Calu3 (cell line): ENCODE measurements around the gene DENND11. TPM values are rescaled to one million over a fixed set of nuclear protein-coding genes. Genes with fewer than 3 reads are reported as not detected.

ENCODE experiments used
- BruUV-seq: library from RNA; stranded (reverse); fragments of 400-500 nt; replicated peaks from 2 replicates; lab custom pipeline; 2021; lab: Mats Ljungman, UMichigan
- CTCF ChIA-PET: fragments of 300-600 bp; sonication (Branson Sonifier 250); formaldehyde crosslinking; loops from one replicate; lab custom pipeline; 2022; ENCODE audit warnings: antibody characterized with exemption; lab: Charles Lee
- DNase-seq: peaks from one replicate; pipeline ENCODE4 v3.0.0; 2022
- H3K27ac Mint-ChIP-seq: one replicate; pipeline ENCODE4 v1.8.0; 2022; ENCODE audit warnings: mixed read lengths; ENCODE audit not compliant: unreplicated experiment
- H3K27me3 Mint-ChIP-seq: one replicate; pipeline ENCODE4 v1.8.0; 2022; ENCODE audit warnings: mixed read lengths; ENCODE audit not compliant: unreplicated experiment
- H3K36me3 Mint-ChIP-seq: one replicate; pipeline ENCODE4 v1.8.0; 2022; ENCODE audit warnings: mild to moderate bottlenecking, moderate library complexity, mixed read lengths; ENCODE audit not compliant: insufficient read depth, unreplicated experiment
- H3K4me1 Mint-ChIP-seq: one replicate; pipeline ENCODE4 v1.8.0; 2022; ENCODE audit warnings: mild to moderate bottlenecking, low read depth, mixed read lengths; ENCODE audit not compliant: unreplicated experiment
- H3K4me3 Mint-ChIP-seq: one replicate; pipeline ENCODE4 v1.8.0; 2022; ENCODE audit warnings: mild to moderate bottlenecking, low read depth, moderate library complexity, mixed read lengths; ENCODE audit not compliant: unreplicated experiment
- H3K9me3 Mint-ChIP-seq: one replicate; pipeline ENCODE4 v1.8.0; 2022; ENCODE audit warnings: low read depth, mixed read lengths; ENCODE audit not compliant: unreplicated experiment
- CTCF ChIP-seq: fragments of 200-600 bp; IDR thresholded peaks from one replicate; pipeline ENCODE4 v1.8.0; 2022; ENCODE audit warnings: antibody characterized with exemption; ENCODE audit not compliant: unreplicated experiment
- intact Hi-C: fragments of 100-400 bp; cut with micrococcal nuclease; formaldehyde crosslinking; loops from one replicate; pipeline ENCODE4 v1.10.0; 2022; ENCODE audit not compliant: unreplicated experiment
- total RNA-seq: library from RNA; stranded (reverse); gene quantifications from 2 replicates; pipeline ENCODE4 v1.2.3, GENCODE V29; 2022

DENND11 gene
- total RNA-seq, 1 experiment from 2014 or later = 26.5 TPM

DNA sequence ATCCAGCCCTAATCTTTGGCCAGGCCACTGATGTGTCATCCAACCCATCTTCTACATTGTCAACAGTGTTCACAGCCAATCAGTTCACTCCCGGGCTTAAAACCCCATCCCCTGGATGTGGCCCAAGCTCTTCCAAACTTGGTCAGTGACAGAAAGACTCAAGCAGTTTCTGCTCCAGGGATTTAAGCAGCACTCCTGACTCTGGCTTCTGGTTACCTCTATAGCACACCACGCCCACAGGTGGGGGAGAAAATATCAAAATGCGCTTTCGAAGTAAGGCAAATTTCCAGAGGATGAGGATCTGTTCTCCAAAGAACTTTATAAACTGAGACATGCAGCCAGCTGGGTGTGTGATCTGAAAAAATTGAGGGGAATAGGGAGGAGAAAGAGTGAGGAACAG is 35.9 kb downstream of the DENND11 start:
- Mint-ChIP-seq H3K36me3 (peaks cover 5% of the 10 kb centered on the region), H3K4me1 (no peaks in the 10 kb centered on the region), H3K27ac (no peak overlapping the region), H3K27me3 (no peaks in the 10 kb centered on the region), H3K9me3 (no peaks in the 10 kb centered on the region), H3K4me3 (no peak overlapping the region)
- intact Hi-C loops = no loop called here
- no peak for TF ChIP-seq CTCF
- no peak for DNase-seq
- CTCF ChIA-PET = no interaction called here
- BruUV-seq = no TSS peak

DNA sequence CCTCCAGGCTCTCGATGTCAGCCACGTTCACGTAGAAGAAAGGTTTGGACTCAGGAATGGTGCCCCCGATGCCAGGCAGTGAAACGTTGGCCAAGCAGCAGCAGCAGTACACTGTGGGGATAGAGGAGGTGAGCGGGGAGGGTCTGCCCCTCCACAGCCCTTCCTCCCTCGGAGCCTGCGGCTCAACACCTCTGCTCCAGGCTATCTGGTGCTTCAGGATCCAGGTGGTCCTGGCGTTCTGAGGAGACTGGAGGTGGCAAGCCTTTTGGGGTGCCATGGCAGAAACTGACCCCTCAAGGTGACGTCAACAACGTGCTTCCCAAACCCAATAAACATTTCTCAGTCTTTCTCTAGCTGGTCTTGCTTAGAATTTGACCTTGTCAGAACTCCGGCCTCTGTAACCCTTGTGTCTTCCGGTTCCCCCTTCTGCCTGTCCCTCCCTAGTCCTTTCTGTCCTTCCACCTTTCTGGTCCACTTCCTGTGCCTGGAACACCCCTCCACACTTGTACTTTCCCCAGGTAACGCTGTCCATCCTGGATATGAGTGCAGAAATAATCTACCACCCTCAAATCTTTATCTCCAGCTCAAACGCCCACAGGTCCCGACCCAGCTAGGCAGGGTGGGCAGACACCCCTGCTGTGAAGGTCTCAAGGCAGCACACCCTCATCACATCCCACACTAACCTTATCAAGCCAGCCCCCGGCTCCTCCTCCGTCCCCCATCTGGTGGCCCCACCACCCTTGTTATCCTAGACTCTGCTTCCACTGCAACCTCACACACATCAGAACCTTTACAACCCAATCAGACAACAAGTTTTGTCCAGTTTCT is 36.5 kb downstream of the DENND11 start:
- no peak for TF ChIP-seq CTCF
- BruUV-seq = no TSS peak
- peaks cover 5% of the 10 kb centered on the region for H3K36me3 Mint-ChIP-seq
- H3K4me3 Mint-ChIP-seq = no peak overlapping the region
- no peak for DNase-seq
- H3K27me3 Mint-ChIP-seq = no peaks in the 10 kb centered on the region
- no peak overlapping the region for H3K27ac Mint-ChIP-seq
- intact Hi-C loops = no loop called here
- no peaks in the 10 kb centered on the region for H3K4me1 Mint-ChIP-seq
- H3K9me3 Mint-ChIP-seq = no peaks in the 10 kb centered on the region
- CTCF ChIA-PET = no interaction called here

- CTCF ChIA-PET = no interaction called here
Observed at GRCh38 chr7:141664450-141664849, 37.5 kb downstream of the DENND11 start.

More at GRCh38 chr7:141664450-141664849, 37.5 kb downstream of the DENND11 start:
- Mint-ChIP-seq H3K4me1 (no peaks in the 10 kb centered on the region), H3K27ac (no peak overlapping the region), H3K4me3 (no peak overlapping the region), H3K36me3 (peaks cover 5% of the 10 kb centered on the region), H3K9me3 (no peaks in the 10 kb centered on the region), H3K27me3 (no peaks in the 10 kb centered on the region)
- intact Hi-C loops = no loop called here
- BruUV-seq = no TSS peak
- TF ChIP-seq CTCF = no peak
- DNase-seq = no peak
